ENCODE data around the gene RPL10A. TPM values are rescaled to one million over a fixed set of nuclear protein-coding genes. Genes with fewer than 3 reads are reported as not detected.

Gene RPL10A
- total RNA-seq, 2 experiments from 2014 or later: 2,453 to 2,464 TPM

- peaks cover 61% of the 10 kb centered on the region for H3K36me3 Mint-ChIP-seq (ENCODE audit: low read depth)
- intact Hi-C loops (cut with DNase I, micrococcal nuclease): loop anchor here in 1 of 2 experiments (1.0 kb wide), 1 partner anchor 10 kb away; no protein-coding TSS in a partner anchor
- H3K4me1 Mint-ChIP-seq (ENCODE audit: low read depth): peaks cover 29% of the 10 kb centered on the region
- no peak overlapping the region for H3K4me3 Mint-ChIP-seq
- peaks cover 32% of the 10 kb centered on the region for H3K4me1 ChIP-seq (ENCODE audit: insufficient read depth, low read length)
- no peaks in the 10 kb centered on the region for H3K9me3 Mint-ChIP-seq
- CTCF ChIA-PET: interaction anchor here (0.9 to 1.5 kb wide), 2 partner anchors 16 to 168 kb away, joined by 3 read pairs; partner anchors contain the start of gene DEF6
- no peak for TF ChIP-seq CTCF (IDR thresholded peaks at IDR 0.05)
- H3K9me3 ChIP-seq (ENCODE audit: control insufficient read depth in 1 of 2, insufficient read depth in 1 of 2, low read length in 2 of 2): no peaks in the 10 kb centered on the region
- no peaks in the 10 kb centered on the region for H3K27me3 Mint-ChIP-seq
- no peak for DNase-seq
- no peak overlapping the region for H3K27ac Mint-ChIP-seq
- POLR2A ChIA-PET: interaction anchor here (0.6 to 1.0 kb wide), 5 partner anchors 11 to 836 kb away, joined by 3 to 5 read pairs (median 3); no protein-coding TSS in a partner anchor
- H3K36me3 ChIP-seq (ENCODE audit: insufficient read depth, low read length): peaks cover 35% of the 10 kb centered on the region
- no peak for ATAC-seq (ENCODE audit: poor library complexity)
- no peak overlapping the region for H3K27ac ChIP-seq (ENCODE audit: low read depth in 1 of 2, low read length in 2 of 2)
- H3K27me3 ChIP-seq (ENCODE audit: control insufficient read depth in 1 of 2, insufficient read depth in 2 of 2, low read length in 2 of 2): no peaks in the 10 kb centered on the region
- H3K4me3 ChIP-seq (ENCODE audit: low read length): no peak overlapping the region
Measured at GRCh38 chr6:35465646-35466045, 2.6 kb upstream of the RPL10A start.

GRCh38 chr6:35468980-35469750 is 964 bp downstream of the RPL10A start:
- no peaks in the 10 kb centered on the region for H3K9me3 Mint-ChIP-seq
- H3K4me1 Mint-ChIP-seq (ENCODE audit: low read depth): peaks cover 42% of the 10 kb centered on the region
- no peak for TF ChIP-seq CTCF (IDR thresholded peaks at IDR 0.05)
- ChIA-PET POLR2A (interaction anchor here (0.7 to 3.1 kb wide), 16 partner anchors 9 to 268 kb away, joined by 3 to 32 read pairs (median 5); partner anchors contain the start of genes ARMC12, FANCE, PPARD and TEAD3), CTCF (interaction anchor here (0.6 to 2.4 kb wide), 7 partner anchors 19 to 228 kb away, joined by 3 to 27 read pairs (median 10); partner anchors contain the start of genes DEF6, FANCE and PPARD)
- peak overlapping the region; percentile 65 to 92 for H3K27ac ChIP-seq (ENCODE audit: low read depth in 1 of 2, low read length in 2 of 2)
- DNase-seq: peak in 1 of 14 experiments; percentile 36
- H3K36me3 ChIP-seq (ENCODE audit: insufficient read depth, low read length): peaks cover 58% of the 10 kb centered on the region
- intact Hi-C loops (cut with DNase I, micrococcal nuclease): loop anchor here (1.0 to 2.0 kb wide), 5 partner anchors 28 to 268 kb away; partner anchors contain the start of genes DEF6 (in 2 of the 2), PPARD (in 2 of the 2), ARMC12 (in 1 of the 2) and TEAD3 (in 1 of the 2)
- no peaks in the 10 kb centered on the region for H3K27me3 ChIP-seq (ENCODE audit: control insufficient read depth in 1 of 2, insufficient read depth in 2 of 2, low read length in 2 of 2)
- peaks cover 49% of the 10 kb centered on the region for H3K4me1 ChIP-seq (ENCODE audit: insufficient read depth, low read length)
- peak overlapping the region; percentile 99 for H3K4me3 Mint-ChIP-seq
- H3K36me3 Mint-ChIP-seq (ENCODE audit: low read depth): peaks cover 59% of the 10 kb centered on the region
- no peaks in the 10 kb centered on the region for H3K27me3 Mint-ChIP-seq
- no peaks in the 10 kb centered on the region for H3K9me3 ChIP-seq (ENCODE audit: control insufficient read depth in 1 of 2, insufficient read depth in 1 of 2, low read length in 2 of 2)
- peak overlapping the region; percentile 100 for H3K27ac Mint-ChIP-seq
- H3K4me3 ChIP-seq (ENCODE audit: low read length): peak overlapping the region; percentile 98
- no peak for ATAC-seq (ENCODE audit: poor library complexity)

GRCh38 chr6:35469751-35470662 is 1.8 kb downstream of the RPL10A start:
- Histone ChIP-seq H3K27ac (ENCODE audit: low read depth in 1 of 2, low read length in 2 of 2) (peak overlapping the region; percentile 65 to 92), H3K4me1 (ENCODE audit: insufficient read depth, low read length) (peaks cover 49% of the 10 kb centered on the region), H3K4me3 (ENCODE audit: low read length) (peak overlapping the region; percentile 98), H3K36me3 (ENCODE audit: insufficient read depth, low read length) (peaks cover 58% of the 10 kb centered on the region), H3K9me3 (ENCODE audit: control insufficient read depth in 1 of 2, insufficient read depth in 1 of 2, low read length in 2 of 2) (no peaks in the 10 kb centered on the region), H3K27me3 (ENCODE audit: control insufficient read depth in 1 of 2, insufficient read depth in 2 of 2, low read length in 2 of 2) (no peaks in the 10 kb centered on the region)
- no peak for TF ChIP-seq CTCF (IDR thresholded peaks at IDR 0.05)
- peaks cover 42% of the 10 kb centered on the region for H3K4me1 Mint-ChIP-seq (ENCODE audit: low read depth)
- no peak for ATAC-seq (ENCODE audit: poor library complexity)
- DNase-seq: peak in 2 of 14 experiments; percentile 42 to 52
- H3K27ac Mint-ChIP-seq: peak overlapping the region; percentile 100
- H3K27me3 Mint-ChIP-seq: no peaks in the 10 kb centered on the region
- ChIA-PET CTCF (interaction anchor here (0.5 kb wide), 1 partner anchor 129 kb away, joined by 4 read pairs; no protein-coding TSS in a partner anchor), POLR2A (interaction anchor here (0.7 to 3.1 kb wide), 8 partner anchors 8 to 262 kb away, joined by 3 to 32 read pairs (median 4); partner anchors contain the start of genes FANCE and TEAD3)
- peak overlapping the region; percentile 99 for H3K4me3 Mint-ChIP-seq
- peaks cover 55% of the 10 kb centered on the region for H3K36me3 Mint-ChIP-seq (ENCODE audit: low read depth)
- intact Hi-C loops (cut with DNase I, micrococcal nuclease): loop anchor here (2.0 to 5.0 kb wide), 3 partner anchors 27 to 267 kb away; partner anchors contain the start of genes ARMC12 (in 2 of the 2) and TEAD3 (in 1 of the 2)
- no peaks in the 10 kb centered on the region for H3K9me3 Mint-ChIP-seq

Measured in CD4-positive, alpha-beta T cell (primary cell).